Cortex of kidney (tissue), 1 donor: ENCODE measurements around the gene HK1.

ENCODE experiments used
- DNase-seq: peaks from one replicate; lab custom pipeline; 2025; lab: John Stamatoyannopoulos, UW

Gene HK1

GRCh38 chr10:69404786-69405185, 126.5 kb downstream of the HK1 start:
- DNase-seq = no peak

DNA sequence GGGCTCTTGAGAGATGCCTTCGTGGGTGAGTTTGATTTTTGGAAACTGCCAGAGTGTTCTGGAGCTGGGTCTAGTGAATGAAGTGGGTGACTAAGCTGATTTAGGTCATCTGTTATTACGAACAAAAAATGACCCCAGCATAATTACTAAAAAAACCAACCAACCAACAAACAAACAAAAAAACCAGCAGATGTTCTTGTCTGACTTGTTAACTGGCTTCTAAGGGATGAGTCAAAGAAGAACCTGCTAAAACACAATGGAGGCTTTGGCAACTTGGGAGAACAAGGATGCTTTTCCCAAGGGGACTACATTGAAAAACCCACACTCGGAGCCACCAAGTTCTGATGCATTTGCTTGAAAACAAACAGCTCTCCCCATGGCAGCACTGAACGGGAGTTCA, 126.9 kb downstream of the HK1 start:
- no peak for DNase-seq

GRCh38 chr10:69406302-69406811, 128.1 kb downstream of the HK1 start:
- DNase-seq = no peak

GRCh38 chr10:69406816-69407580, 128.7 kb downstream of the HK1 start:
- DNase-seq = no peak

DNA sequence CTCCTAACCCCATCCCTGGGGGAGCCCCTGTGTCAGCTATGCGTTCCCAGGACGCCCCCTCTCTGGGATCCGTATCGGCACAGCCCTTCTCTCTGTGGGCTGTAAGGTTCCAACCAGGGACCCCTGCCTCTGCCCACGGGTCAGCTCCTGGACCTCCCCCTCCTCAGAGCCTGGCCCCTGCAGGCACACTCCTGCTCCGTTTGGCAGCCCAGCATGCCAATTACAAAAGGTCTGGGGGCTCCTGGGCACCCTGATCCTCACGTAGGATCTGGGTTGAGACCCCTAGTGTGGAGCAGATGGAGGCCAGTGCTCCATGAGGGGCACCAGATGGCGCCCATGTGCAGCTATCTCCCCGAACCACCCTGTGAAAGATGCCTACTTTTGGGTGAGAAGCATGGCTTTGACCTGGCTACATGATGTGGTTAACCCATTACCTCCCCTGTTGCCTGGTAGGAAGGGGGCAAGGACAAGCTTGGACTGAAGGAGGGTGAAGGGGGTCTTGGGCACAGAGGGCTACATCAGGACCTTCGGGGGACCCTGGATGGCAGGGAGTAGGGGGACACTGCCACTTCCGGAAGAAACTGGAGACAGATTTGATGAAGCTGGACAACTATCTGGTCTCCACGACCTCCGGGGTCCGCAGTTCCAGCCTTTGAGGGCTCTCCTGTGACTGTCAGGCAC, 129.5 kb downstream of the HK1 start:
- no peak for DNase-seq

- no peak for DNase-seq
These were observed 130.3 kb downstream of the HK1 start for GRCh38 chr10:69408318-69409175.

DNA sequence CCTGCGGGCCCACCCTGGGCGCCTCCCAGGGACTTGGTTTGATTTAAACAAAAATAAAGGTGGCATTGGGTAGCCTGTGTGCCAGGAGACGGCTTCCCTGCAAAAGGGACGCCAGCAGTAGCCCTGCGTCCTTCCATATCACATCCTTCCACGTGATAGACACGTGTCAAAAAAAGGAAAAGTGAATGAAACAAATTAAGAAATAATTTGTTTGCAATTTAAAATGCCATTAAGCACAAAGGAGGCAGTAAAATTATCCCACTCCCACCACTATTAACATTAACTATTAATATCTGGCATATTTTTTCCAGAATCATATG, 130.8 kb downstream of the HK1 start:
- DNase-seq = no peak

DNA sequence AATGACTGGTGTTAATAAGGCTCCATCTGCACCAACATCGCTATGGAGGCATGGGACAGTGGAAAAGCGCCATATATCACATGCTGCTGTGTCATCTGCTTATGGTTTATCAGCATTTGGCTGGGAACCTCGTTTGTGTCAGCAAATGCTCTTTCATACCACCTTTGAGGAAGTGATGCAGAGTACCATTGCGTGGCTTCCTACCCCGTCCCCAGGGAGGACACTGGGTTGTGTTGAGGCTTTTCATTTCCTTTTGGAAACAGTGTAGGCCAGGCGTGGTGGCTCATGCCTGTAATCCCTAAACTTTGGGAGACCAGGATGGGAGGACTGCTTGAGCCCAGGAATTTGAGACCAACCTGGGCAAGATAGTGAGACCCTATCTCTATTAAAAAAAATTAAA, 131.7 kb downstream of the HK1 start:
- no peak for DNase-seq

GRCh38 chr10:69410487-69410886, 132.2 kb downstream of the HK1 start:
- no peak for DNase-seq

GRCh38 chr10:69411476-69411875, 133.2 kb downstream of the HK1 start:
- no peak for DNase-seq

GRCh38 chr10:69412232-69412790, 134.0 kb downstream of the HK1 start:
- DNase-seq = no peak

- DNase-seq = no peak
These were observed 135.0 kb downstream of the HK1 start for GRCh38 chr10:69413221-69413865.

DNA sequence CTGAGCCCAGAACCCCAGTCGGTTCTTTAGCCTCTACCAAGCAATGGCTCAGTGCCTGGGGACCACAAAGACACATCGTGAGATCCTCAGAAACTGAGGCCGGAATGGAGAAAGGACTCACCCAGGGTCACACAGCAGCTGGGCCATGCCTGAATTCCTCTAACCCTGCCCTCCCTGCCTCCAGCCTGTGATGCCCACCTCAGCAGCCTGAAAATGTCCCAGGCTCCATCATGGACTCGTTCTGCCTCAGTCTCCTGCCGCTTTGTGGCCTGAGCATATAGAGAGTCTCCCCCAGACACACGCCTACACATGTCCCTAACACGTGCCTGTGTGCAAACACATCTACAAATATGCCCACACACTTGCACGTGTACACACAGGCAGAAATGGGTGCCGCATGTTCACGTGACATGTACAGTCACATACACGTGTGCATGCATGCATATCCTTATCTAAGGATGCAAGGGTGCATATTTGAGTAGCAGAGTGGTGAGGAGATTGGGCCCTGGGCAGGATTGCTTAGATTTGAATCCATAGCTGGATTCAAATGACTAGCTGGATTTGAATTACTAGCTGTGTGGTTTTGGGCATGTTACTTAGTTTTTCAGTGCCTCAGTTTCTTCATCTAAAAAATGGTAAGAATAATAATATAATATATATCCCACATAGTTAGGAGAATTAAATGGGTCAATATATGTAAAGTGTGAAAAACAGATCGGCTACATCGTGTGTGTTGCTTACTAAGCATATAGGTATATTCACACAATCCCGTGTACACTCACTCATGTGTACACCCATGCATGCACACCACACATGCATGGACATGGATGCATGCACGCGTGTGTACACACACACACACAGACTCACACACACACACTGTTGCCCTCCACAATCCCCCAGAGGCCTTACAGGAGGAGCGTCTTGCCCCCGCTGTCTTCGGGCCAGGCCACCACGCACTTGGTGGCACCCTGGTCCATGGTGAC, 136.0 kb downstream of the HK1 start:
- no peak for DNase-seq

- DNase-seq = no peak
These were observed 136.8 kb downstream of the HK1 start for GRCh38 chr10:69415049-69415448.

DNA sequence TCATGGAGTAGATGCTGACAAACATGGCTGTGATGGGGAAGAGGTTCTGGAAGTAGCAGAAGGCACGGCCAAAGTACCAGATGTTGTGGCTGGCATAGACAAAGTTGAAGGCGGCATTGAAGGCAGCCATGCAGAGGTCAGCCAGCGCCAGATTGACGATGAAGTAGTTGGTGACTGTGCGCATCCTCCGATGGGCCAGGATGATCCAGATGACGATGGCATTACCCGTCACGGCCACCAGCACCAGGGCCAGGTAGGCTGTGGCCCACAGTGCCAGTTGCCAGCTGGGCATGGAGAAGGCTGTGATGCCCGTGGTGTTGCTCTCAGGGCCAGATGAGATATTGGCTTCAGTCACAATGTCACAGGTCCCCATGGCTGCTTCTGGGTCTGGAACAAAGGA, 137.7 kb downstream of the HK1 start:
- DNase-seq = no peak

DNA sequence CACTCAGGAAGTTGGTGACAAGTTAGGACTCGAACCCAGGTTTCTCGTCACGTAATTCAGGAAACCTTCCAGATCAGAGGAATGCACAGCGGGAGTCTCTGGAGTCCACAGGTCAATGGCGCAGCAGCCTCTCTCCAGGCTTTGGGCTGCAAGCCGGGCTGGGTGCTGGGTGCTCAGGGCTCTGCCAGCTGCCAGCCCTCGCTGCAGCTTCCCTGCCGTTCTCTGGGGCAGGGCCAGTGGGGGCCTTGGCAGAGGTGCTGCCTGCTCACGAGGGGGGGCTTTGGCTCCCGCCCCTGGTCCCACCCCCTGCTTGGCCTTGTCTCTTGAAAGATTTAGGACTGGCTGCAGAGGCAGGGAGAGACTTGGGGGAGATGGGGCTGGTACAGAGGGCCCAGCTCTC, 138.4 kb downstream of the HK1 start, which contains the start of gene TACR2:
Gene TACR2 (minus strand): TSS at position 224 of the 400 bp plus-strand sequence. CDS start 595 bp downstream, outside the sequence.
- DNase-seq = no peak

DNA sequence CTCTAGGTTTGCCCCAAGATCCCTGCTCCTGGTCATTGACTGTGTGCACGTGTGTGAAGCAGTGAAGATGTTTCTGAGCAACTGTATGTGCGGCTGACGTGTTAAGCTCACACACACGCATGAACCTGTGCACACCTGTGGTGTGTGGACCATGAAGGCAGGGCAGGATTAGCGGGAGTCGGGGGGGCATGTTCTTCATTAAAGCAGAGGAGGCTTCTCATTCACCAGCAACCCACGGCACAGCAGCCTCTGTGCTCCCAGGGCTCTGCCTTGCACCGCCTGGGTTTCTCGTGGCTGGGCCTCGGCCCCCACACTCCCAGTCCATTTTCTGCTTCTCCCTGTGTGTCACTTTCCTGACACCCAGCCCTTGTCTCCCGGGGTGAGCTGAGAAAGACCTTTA, 139.2 kb downstream of the HK1 start:
- DNase-seq = no peak

DNA sequence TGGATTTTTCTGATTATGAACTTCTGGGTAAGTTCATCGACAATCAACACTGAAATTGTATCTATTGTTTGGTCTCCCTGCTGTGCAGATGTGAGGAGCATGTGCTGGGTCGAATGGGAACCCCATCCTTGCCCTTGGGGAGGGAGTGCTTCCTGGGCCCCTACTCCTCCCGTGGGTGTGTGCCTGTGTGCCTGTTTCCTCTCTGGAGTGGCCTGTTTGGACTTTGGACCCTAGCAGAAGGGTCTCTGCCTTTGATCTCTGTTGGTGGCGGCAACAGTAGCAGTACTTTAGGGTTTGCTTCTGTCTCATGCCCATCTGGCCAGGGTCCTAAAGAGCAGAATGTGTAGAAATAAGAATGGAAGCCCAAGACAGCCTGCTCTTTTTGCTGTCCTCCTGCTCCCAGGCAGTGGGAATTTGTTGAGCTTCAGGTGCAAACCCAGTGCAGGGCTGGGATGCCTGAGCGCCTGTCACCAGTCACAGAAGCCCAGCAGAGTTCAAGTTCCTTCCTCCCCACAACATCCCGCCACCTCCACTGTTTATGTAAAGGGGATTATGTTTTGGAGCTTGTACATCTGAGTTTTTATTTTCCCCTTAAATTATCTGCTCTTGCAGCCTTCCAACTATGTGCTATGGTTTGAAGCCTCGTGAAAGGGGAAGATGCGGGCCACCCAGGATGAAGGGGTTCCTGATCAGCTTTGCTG, 139.9 kb downstream of the HK1 start:
- DNase-seq = no peak

GRCh38 chr10:69419096-69419743, 140.9 kb downstream of the HK1 start:
- no peak for DNase-seq
